ENCODE data around the gene DENND1B.

DENND1B gene

GRCh38 chr1:197472141-197472540 lies 303.1 kb downstream of the DENND1B start:
- DNase-seq (ENCODE audit: insufficient read length, low spot score) = no peak
- no peak for TF ChIP-seq CTCF (IDR thresholded peaks at IDR 0.05; ENCODE audit: insufficient read depth, missing control alignments)
- FAIRE-seq = peak; percentile 76

- TF ChIP-seq CTCF (IDR thresholded peaks at IDR 0.05; ENCODE audit: insufficient read depth, missing control alignments) = no peak
- DNase-seq (ENCODE audit: insufficient read length, low spot score) (no peak), FAIRE-seq (no peak)
Measured at GRCh38 chr1:197471248-197471985, 303.9 kb downstream of the DENND1B start.

GRCh38 chr1:197470330-197470729 lies 304.9 kb downstream of the DENND1B start:
- no peak for FAIRE-seq
- TF ChIP-seq CTCF (IDR thresholded peaks at IDR 0.05; ENCODE audit: insufficient read depth, missing control alignments) = no peak
- DNase-seq (ENCODE audit: insufficient read length, low spot score) = no peak

GRCh38 chr1:197469620-197470210 lies 305.6 kb downstream of the DENND1B start:
- DNase-seq (ENCODE audit: insufficient read length, low spot score) (no peak), FAIRE-seq (no peak)
- no peak for TF ChIP-seq CTCF (IDR thresholded peaks at IDR 0.05; ENCODE audit: insufficient read depth, missing control alignments)

GRCh38 chr1:197468543-197469175 lies 306.6 kb downstream of the DENND1B start:
- no peak for DNase-seq (ENCODE audit: insufficient read length, low spot score)
- no peak for TF ChIP-seq CTCF (IDR thresholded peaks at IDR 0.05; ENCODE audit: insufficient read depth, missing control alignments)
- no peak for FAIRE-seq

GRCh38 chr1:197467881-197468280 lies 307.4 kb downstream of the DENND1B start:
- FAIRE-seq = peak; percentile 88
- TF ChIP-seq CTCF (IDR thresholded peaks at IDR 0.05; ENCODE audit: insufficient read depth, missing control alignments) = no peak
- no peak for DNase-seq (ENCODE audit: insufficient read length, low spot score)

GRCh38 chr1:197466813-197467212 lies 308.5 kb downstream of the DENND1B start:
- no peak for TF ChIP-seq CTCF (IDR thresholded peaks at IDR 0.05; ENCODE audit: insufficient read depth, missing control alignments)
- FAIRE-seq = no peak

More at GRCh38 chr1:197466813-197467212, 308.5 kb downstream of the DENND1B start:
- DNase-seq (ENCODE audit: insufficient read length, low spot score) = no peak
